HG03432 (cell line): ENCODE data around the gene MLIP.
"Not testable (repeated sequence)": the region's sequence is repeated elsewhere in the genome, so short reads cannot be mapped to it uniquely, and the experiment has no call there.

Experiments used
- ATAC-seq: cut with Tn5 transposase; IDR thresholded peaks from one replicate; pipeline ENCODE4 v1.9.1; 2021; ENCODE audit warnings: mild to moderate bottlenecking, moderate library complexity; ENCODE audit not compliant: unreplicated experiment

MLIP gene

DNA sequence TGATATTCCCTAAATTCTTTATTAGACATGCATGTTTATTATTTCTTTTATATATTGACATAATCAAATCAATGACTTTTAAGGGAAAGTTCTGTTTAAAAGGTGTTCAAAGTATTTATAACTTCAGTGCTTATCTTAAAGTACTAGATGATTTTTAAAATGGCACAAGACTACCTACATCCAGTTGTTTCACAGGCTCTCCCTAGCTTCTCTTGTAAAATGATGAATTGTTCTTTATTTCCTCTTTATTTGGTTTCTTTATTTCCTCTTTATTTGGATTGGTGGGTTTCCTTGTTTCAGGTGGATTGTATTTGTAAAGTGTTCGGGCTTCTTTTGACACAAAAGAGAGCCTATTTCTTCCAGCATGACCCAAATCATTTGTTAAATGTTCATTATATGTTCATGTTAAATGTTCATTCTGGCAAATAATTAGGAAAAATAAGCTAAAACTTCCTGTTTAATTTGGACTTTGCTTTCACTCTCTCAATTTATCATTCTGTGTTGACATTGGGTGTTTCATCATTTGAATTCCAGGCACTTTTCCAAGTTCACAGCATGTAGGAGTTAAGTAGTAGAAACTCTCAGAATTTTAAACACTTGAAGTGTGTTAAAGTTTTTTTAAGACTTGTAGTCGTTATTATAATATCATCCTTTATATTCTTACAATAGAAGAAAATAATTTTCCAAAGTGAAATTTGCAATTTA is 24.6 kb downstream of the MLIP start:
- no peak for ATAC-seq

DNA sequence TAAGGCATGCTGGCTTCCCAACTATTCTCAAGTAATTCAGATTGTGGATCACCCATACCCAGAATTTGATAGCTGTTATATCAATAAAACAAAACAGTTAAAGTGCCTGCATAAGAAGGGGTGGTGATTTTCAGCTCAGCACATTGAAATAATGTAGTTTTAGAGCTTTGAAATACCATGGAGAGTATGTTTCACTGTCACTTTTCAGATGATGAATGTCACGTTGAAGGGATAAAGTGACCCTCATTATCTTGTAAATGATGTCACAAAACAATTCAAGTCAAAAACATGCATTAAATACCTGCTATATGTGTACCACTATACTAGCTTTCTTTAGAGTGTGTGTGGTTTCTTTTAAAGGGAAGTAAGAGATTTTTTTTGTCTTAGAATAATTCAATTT is 27.6 kb downstream of the MLIP start:
- ATAC-seq, result no peak

DNA sequence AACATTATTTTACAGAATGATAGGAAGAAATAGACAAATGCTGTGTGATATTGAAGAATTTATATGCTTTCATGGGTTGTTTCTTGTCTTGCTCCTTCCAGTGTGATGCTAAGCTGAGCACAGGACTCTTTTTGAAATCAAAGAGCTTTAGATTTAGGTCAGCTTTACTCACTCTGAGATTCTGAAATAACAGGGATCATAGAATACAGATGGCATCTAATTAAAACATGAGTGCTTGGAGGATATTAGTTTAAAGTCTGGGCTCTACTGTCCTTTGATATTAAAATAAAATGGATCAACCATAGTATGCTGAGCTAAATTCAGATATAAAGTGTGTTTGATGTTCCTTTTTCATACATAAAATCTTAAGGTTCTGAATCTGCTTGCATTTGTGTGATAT is 29.6 kb downstream of the MLIP start:
- no peak for ATAC-seq

DNA sequence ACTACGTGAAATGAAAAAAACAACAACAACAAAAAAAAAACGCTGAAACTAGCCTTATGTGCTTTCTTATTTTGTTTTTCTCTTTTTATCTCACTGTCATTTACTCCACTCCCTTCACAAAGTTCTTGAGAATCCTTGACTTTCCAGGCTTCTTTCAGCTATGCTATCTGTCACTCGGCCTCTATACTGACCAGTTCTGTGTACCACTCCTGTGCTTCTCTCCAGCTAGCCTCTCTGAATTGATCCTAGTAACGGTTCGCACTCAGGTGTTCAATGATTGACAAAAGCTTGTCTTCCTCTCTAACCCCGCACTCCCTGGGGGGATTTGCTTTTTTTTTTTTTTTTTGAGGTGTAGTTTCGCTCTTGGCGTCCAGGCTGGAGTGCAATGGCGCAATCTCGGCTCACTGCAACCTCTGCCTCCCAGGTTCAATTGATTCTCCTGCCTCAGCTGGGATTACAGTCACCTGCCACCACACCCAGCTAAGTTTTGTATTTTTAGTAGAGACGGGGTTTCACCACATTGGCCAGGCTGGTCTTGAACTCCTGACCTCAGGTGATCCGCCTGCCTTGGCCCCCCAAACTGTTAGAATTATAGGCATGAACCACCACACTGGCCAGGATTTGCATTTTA is 31.8 kb downstream of the MLIP start:
- no peak for ATAC-seq

DNA sequence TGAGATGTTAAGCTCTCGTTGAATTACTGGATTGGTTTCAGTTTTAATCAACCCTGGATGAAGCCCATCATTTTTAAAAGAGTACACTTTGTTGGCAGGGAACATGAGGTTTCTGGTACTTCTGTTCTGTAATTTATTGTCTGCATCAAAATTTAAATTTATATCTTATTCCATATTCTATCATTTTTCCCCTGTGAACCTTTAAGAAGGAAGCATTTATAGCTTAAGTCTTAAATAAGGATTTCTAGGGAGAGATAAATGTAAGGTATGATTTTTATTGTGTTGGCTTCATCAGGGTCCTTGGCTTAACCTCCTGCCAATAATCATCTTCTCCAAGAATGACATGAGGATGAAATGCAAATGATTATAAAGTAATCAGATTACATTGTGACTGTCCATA is 40.6 kb downstream of the MLIP start:
- ATAC-seq, result no peak

DNA sequence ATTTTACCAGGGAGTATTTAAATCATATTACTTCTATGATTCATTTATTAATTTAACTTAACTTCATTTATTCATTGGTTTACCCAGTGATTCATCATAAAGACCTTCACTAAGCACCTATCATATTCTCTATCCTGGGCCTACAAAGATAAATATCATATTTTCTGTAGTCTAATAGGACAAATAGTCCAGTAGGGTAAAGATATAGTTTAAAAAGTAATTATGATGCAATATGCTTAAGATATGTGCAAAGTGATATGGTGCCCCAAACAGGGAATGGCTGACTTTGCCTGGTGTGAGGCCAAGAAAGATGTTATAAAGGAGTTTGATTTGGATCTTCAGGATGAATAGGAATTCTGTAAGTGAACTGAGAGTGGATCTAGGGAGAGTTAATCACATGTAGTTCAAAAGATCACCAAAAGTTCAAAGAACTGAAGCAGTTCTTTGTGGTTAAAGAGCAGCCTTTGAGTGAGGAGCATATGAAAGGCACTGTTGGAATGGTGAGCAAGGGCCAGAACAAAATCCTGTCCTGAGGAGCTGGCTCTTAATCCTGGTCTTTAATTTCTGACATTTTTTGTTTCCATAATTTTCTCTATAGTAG is 45.5 kb downstream of the MLIP start:
- no peak for ATAC-seq

DNA sequence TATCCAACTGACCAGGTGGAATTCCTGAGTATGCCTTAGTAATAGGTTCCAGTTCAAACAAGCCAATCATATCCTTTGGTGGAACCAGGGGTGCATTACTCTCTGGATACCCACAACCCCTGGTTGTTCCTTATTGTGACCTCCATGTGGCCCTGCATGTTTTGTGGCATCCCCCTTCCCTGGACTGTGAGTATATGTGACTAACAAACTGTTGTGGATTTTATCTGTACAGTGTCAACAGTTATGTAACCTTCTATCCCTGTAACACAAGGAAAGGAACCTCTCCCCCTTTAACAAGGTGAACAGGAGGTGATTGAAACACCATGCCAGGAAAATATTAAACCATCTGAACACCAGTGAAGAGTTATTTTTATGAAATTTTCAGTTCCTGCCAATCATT is 46.2 kb downstream of the MLIP start:
- ATAC-seq, result no peak

DNA sequence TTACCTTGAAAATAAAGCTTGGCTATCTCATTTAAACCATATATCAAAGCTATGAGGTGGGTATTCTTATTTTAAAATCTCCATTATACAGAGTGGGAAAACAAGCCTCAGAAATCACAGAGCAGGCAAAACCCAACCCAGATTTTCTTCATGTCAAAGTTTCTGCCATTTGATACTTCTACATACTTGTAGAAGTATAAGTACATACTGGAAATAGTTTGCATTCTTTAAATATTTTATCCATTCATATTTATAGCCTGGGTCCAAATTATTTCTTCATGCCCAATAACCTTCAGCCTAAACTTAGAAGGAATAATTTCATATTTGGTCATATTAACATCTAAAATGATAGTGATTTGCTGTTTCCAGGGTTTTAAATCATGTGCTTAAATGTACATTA is 61.8 kb downstream of the MLIP start:
- no peak for ATAC-seq

DNA sequence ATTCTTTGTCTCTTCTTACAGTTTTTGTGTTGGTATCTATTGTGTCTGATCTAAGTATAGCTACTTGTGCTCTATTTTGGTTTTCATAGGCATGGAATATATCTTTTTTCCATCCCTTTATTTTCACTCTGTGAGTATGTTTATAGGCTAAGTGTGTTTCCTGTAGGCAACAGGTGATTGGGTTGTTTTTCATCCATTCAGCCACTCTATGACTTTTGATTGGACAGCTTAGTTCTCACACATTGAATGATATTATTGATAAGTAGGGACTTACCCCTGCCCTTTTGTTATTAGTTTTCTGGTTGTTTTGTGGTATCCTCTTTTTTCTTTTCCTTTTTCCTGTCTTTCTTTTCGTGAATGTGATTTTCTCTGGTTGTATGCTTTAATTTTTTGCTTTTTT is 67.9 kb downstream of the MLIP start:
- no peak for ATAC-seq

DNA sequence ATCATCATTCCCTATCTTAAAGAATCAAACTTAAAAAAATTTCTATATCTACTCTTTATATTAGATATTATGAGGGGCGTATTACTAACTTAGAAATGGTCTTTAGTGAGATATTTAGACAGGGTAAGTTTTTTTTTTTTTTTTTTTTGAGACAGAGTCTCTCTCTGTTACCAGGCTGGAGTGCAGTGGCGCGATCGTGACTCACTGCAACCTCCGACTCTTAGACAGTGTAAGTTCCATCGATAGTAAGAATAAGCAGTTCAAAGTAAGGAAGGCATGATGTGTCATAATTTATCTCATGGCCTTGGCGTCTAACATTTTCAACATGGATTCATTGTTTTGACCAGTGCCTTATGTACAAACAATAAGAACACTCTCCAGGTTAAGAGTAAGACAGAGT is 72.4 kb downstream of the MLIP start:
- no peak for ATAC-seq

DNA sequence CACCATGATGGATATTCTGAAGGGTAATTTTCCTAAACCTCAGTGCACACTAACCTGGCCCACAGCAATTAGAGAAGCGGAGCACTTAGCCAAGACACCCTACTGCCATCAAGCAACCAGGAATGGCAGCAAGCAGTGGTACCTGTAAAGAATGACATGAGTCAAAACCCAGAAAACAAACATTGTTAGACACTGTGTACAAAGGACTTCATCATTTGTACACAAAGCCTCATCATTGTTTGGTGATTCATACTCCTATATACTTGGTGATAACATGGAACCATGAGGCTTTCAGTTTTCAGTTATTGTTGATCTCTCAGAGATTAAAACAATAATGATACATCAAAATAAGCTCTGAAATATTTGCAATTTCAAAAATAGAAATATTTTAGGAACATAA is 74.6 kb downstream of the MLIP start:
- no peak for ATAC-seq

DNA sequence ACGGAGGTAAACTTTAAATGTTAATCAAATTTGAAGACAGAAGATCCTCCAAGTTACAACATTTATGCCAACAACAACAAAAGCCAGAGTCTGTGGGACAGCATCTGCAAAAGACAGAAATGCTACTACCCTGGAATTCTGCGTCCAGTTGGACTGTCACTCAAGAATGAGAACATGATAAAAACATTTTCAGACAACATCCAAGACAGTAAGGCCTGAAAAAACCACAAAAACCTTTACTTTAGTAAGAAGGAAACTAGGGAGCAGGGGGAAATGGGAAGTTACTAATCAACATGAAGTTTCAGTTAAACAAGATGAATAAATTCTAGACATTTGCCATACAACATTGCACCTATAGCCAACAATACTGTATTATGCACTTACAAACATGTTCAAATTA is 77.6 kb downstream of the MLIP start:
- no peak for ATAC-seq

DNA sequence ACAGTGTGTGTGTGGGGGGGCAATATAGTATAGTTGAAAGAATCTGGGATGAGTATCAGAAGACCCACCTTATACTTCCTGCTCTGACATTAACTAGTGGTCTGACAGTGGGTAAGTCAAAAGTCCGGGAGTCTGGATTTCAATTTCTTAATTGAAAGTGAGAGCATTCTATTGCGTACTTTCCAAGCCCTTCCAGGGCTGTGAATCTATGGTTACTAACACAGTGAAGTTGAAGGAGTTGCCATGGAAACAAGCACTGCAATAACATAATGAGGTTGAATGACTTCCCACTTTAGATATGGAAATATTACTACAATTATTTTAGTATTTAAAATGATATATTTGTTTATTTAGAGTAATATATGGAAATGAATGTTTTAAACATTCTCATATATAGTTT is 80.2 kb downstream of the MLIP start:
- no peak for ATAC-seq

DNA sequence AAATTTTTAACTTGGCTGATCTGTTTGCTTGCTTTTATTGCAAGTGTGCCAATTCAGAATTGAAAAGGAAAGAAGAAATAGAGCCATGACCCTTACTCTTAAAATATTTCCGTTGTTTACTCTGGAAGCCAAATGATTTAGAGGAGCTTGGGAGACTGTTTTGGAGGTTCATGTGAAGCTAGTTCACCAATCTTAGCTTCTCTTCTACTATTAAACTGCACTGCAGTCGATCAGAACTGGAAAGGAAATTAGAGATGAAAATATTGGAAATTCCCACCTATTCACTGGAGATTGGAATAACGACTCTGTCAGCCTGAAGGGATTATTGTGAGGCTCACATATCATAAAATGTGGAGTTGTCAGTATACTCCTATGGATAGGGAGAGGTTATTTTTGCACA is 81.8 kb downstream of the MLIP start:
- no peak for ATAC-seq

DNA sequence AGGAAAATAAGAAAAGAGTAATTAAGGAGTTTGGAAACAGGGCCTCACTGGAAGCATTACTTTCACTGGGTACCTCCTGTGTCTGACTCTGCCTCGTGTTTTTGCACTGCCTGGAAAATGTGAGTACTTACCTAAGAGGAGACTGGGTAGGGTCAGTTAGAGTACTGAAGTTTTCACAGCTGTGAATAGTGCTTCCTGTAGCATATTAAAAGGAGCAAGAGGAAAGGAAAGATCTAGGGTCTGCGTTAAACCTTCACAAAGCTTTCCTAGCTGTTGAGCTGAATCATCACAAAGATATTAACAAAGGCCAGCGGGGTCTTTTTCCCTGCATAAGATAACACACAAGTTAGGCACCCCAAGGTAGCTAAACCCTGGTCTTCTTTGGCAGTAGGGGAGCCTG is 82.3 kb downstream of the MLIP start:
- no peak for ATAC-seq

DNA sequence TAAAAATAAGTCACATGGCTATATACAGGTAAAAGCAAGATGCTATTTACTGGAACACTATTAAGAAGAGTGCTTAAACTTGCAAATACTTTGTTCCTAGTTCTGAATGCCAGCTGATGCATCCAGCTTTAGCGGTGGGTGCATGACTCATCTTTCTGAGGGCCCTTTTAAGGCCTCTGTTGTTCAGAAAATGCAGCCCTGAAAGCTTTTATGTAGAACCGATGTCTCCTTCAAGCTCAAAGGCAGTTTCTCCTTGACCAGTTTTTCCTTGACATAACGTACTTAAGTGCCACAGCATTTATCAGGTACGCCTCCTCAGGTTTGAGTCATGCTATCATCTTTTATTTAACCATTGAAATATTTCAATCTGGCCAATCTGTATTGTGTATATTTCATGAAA is 82.8 kb downstream of the MLIP start:
- ATAC-seq, result no peak

DNA sequence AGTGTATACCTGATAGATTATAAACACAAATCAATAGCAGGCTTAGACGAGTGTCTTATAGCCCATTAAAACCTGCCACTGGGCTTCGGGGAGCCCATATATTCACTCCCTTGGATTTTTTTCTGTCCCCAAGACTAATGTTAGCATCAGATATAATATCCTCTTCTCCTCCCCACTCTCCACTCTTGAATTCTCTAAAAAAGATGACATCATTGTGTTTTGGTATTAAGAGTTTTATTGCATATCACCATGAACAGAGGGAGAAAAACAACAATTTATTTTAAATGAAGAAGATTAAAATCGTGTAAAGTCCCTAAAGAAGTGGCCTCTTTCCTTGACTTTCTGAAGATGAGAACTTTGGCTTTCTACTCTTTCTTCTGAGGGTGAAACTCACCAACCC is 84.4 kb downstream of the MLIP start:
- ATAC-seq, result no peak

DNA sequence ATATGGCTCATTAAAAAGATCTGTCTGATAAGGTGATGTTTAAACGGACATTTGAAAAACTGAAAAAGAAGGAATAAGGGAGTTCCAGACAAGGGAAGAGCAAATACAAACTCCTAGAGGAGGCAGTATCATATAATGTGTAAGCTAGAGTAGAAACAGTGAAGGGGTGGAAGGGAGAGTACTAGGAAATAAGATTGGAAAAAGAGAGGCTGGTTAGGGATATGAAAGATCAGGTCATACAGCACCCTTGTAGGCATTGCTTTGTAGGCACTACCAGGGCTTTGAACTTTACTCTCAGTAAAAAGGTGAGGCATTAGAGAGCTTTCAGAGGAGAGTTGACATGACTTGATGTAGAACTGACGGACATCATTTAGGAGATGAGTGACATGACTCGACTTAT is 85.7 kb downstream of the MLIP start:
- ATAC-seq, result no peak

DNA sequence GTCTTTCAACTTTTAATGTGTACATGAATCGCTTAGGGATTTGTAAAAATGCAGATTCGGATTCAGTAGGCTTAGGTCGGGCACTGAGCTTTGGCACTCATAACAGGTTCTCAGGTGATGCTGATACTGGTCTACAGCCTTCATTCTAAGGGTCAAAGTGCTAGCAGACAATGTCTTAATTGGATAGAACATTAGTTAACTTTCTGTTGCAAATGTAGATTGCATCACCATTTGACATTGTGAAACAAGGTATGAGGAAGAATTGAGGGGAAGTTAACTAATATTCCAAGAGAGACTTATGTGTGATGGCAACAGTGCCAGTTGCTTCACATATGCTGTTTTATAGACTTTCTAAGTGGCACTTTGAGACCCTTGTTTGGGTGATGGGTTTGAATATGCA is 86.9 kb downstream of the MLIP start:
- ATAC-seq, result no peak

DNA sequence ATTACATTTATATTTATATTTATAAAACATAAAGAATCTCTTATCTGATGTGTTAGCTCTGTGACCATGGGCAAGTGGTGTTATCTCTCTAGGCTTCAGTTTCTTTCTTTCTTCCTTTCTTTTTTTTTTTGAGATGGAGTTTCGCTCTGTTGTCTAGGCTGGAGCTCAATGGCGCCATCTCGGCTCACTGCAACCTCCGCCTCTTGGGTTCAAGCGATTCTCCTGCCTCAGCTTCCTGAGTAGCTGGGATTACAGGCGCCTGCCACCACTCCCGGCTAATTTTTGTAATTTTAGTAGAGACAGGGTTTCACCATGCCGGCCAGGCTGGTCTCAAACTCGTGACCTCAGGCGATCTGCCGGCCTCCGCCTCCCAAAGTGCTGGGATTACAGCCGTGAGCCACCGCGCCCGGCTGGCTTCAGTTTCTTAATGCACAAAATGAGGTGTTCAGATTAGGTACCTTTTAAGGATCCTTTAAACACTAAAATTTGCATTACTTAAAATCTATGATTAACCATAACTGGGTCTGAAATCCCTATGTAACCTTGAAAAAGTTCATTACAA is 92.3 kb downstream of the MLIP start:
- not testable (repeated sequence) for ATAC-seq

DNA sequence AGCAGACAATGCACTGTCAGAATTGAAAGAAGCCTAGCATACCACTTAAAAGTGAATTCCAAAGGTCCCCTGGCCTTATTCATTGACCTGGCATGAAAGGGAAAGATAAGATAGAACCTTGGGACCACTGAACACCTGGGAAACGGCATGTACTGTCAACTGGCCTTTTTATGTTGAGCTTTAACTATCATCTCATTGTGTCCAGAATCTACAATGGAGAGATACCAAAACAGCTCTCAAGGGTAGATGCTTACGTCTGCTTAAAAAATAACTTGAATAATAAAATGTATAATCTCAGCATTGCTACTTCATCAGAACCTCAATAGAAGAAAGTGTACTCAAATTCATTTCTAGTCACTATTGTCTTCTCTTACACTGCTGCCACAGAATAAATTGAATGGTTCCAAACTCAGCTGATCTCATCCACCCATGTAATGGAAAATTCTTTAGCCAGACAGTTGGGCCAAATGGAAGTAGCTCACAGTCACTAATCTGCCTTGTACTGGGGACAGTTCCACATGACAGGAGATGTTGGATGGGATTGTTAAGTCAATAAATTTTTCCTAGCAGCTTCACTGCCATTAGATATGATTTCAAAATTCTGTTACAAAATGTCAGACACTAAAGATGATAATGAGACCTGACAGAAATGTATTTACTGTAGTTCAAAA is 93.8 kb downstream of the MLIP start:
- no peak for ATAC-seq

DNA sequence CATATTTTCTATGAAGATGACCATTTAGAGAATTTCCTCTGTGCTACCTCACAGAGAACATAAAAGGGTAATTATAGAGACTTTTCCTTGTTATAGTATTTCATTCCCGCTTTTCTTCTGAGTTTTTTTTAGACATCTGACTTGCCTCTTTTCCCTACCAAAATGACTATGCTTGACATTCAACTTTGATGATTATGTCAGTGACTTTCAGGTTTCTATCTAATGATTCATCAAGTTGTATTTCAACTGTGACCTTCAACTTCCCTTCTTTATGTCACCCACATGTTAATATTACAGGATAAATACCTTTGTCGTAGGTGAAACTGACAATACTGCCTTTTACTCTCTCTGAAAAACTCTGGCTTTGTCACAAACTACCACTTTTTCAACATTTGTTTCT is 95.3 kb downstream of the MLIP start:
- no peak for ATAC-seq
